Uterus (tissue), 4 donors: ENCODE measurements around the gene STK39. TPM values are rescaled to one million over a fixed set of nuclear protein-coding genes. Genes with fewer than 3 reads are reported as not detected.

ENCODE experiments used
- DNase-seq, 2 donors: peaks; one replicate each; pipeline ENCODE4 v3.0.0-alpha.2; 2019 to 2020
- H3K27ac ChIP-seq, 2 donors: fragments of 200-600 bp; sonication (generic); 1 replicate in 1 of 2; 2 replicates in 1 of 2; pipeline ENCODE4 v1.5.1; 2016 to 2018
- H3K27me3 ChIP-seq, 2 donors: fragments of 200-600 bp; sonication (generic); one replicate each; pipeline ENCODE4 v1.5.1; 2018 to 2019; ENCODE audit warnings: control low read depth in 1 of 2
- H3K36me3 ChIP-seq, 2 donors: fragments of 200-600 bp; sonication (generic); one replicate each; pipeline ENCODE4 v1.5.1; 2019; ENCODE audit warnings: control low read depth in 1 of 2
- H3K4me1 ChIP-seq, 2 donors: fragments of 200-600 bp; sonication (generic); one replicate each; pipeline ENCODE4 v1.5.1; 2018 to 2019; ENCODE audit warnings: control low read depth in 1 of 2
- H3K4me3 ChIP-seq, 2 donors: fragments of 200-600 bp; sonication (generic); 1 replicate in 1 of 2; 2 replicates in 1 of 2; pipeline ENCODE4 v1.5.1; 2018 to 2019; ENCODE audit warnings: mild to moderate bottlenecking in 1 of 2
- H3K9me3 ChIP-seq, 2 donors: fragments of 200-600 bp; sonication (generic); one replicate each; pipeline ENCODE4 v1.5.1; 2019; ENCODE audit warnings: control low read depth in 1 of 2
- POLR2A ChIP-seq, 2 donors: fragments of 450-650 bp; IDR thresholded peaks; one replicate each; pipeline ENCODE4 v1.6.1; 2016; ENCODE audit warnings: antibody characterized with exemption in 2 of 2, mild to moderate bottlenecking in 1 of 2, moderate library complexity in 1 of 2
- intact Hi-C: fragments of 100-400 bp; cut with DNase I; formaldehyde crosslinking; loops from one replicate; pipeline ENCODE4 v1.15.1; 2023; ENCODE audit warnings: low total_unique reads
- total RNA-seq, 4 donors: library from RNA; depleted of rRNA in 3 of 4; stranded (reverse); fragments of >200 nt in 3 of 4; gene quantifications; one replicate each; pipeline versions ENCODE4 v1.1.0 to v1.2.4, GENCODE V29; 2014 to 2023
- TF ChIP-seq, protein P1 (sequence below), 4 experiments: fragments of 200-600 bp in 2 of 4; fragments of 450-650 bp in 2 of 4; sonication (generic) in 2 of 4; IDR thresholded peaks; one replicate each; pipeline ENCODE4 v1.5.1; 2016 to 2019; ENCODE audit warnings: antibody characterized with exemption in 4 of 4, mild to moderate bottlenecking in 2 of 4, moderate library complexity in 1 of 4
- donor health status: DM: yes; HTN: yes; CAD: no.

The STK39 gene
- total RNA-seq, 4 donors from 2014 or later: 5.0 to 23.6 (median 9.8) TPM

DNA sequence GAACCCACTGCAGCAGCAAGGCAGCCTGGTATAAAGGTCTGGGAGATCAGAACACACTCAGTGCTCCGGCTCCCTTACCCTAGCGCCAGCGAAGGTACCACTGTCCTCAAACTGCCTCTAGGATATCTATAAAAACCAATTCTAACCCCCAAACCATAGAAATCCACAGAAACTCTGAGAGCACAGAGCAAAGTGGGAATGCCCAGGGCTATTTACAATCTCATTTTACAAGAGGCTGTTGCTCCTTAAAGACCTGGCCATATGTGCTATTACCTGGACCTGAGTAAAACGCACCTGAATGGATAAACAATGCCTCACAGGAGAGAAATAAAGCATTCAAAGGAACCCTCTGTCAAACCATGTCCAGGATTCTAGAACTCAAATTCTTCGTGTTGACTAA lies 4.3 kb downstream of the STK39 start:
- Histone ChIP-seq H3K9me3 (no peaks in the 10 kb centered on the region), H3K4me1 (no peaks in the 10 kb centered on the region)
- intact Hi-C loops: no loop called here

DNA sequence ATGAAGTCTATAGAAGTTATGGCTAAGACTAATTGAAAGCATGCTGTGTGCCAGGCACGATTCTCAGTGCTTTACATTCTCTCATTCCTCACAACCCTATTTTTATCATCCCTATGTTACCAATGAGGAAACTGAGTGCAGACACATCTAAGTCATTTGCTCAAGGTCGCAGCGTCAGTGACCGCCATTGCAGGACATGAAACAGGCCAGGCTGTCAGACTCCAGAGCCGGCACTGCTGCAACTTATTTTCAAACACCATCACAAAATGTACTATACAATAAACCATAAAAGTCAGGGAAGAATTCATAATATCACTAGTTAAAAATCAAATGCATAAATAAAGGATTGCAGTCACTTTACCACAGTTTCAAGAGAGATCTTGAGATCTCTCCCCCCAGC lies 5.6 kb downstream of the STK39 start:
- Histone ChIP-seq H3K9me3 (no peaks in the 10 kb centered on the region), H3K27ac (no peak overlapping the region), H3K4me1 (no peaks in the 10 kb centered on the region), H3K36me3 (no peaks in the 10 kb centered on the region), H3K27me3 (no peaks in the 10 kb centered on the region), H3K4me3 (no peak overlapping the region)
- DNase-seq: no peak
- intact Hi-C loops: no loop called here
- TF ChIP-seq, protein P1, sequence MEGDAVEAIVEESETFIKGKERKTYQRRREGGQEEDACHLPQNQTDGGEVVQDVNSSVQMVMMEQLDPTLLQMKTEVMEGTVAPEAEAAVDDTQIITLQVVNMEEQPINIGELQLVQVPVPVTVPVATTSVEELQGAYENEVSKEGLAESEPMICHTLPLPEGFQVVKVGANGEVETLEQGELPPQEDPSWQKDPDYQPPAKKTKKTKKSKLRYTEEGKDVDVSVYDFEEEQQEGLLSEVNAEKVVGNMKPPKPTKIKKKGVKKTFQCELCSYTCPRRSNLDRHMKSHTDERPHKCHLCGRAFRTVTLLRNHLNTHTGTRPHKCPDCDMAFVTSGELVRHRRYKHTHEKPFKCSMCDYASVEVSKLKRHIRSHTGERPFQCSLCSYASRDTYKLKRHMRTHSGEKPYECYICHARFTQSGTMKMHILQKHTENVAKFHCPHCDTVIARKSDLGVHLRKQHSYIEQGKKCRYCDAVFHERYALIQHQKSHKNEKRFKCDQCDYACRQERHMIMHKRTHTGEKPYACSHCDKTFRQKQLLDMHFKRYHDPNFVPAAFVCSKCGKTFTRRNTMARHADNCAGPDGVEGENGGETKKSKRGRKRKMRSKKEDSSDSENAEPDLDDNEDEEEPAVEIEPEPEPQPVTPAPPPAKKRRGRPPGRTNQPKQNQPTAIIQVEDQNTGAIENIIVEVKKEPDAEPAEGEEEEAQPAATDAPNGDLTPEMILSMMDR (IDR thresholded peaks at IDR 0.05): no peak
- TF ChIP-seq POLR2A (IDR thresholded peaks at IDR 0.05): no peak

More for the DNA sequence above, 4.3 kb downstream of the STK39 start:
- Histone ChIP-seq H3K27ac (no peak overlapping the region), H3K27me3 (no peaks in the 10 kb centered on the region), H3K4me3 (no peak overlapping the region), H3K36me3 (no peaks in the 10 kb centered on the region)
- no peak for TF ChIP-seq POLR2A (IDR thresholded peaks at IDR 0.05)
- TF ChIP-seq, protein P1 (IDR thresholded peaks at IDR 0.05): no peak
- DNase-seq: no peak

DNA sequence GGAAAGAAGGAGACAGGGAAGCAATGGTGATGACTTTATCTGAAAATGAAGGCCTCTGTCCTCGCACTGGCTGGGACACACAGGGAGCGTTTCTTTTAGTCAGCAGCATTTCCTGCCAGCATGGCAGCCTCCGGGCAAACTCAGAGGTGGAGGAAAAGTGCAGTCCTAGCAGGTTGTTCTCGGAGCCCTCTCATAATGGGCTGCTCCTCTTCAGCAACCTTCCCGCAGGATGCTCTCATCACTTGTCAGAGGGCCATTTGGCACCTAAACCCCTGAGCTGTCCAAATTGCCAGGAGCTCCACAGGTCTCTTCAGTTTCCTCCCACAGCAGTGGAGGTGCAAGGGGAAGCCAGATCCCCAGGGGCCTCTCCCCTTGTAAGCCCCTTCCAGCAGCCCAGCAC lies 6.2 kb downstream of the STK39 start:
- no peak overlapping the region for H3K27ac ChIP-seq
- peak in 1 of 2 donors; percentile 23 for DNase-seq
- no peaks in the 10 kb centered on the region for H3K4me1 ChIP-seq

DNA sequence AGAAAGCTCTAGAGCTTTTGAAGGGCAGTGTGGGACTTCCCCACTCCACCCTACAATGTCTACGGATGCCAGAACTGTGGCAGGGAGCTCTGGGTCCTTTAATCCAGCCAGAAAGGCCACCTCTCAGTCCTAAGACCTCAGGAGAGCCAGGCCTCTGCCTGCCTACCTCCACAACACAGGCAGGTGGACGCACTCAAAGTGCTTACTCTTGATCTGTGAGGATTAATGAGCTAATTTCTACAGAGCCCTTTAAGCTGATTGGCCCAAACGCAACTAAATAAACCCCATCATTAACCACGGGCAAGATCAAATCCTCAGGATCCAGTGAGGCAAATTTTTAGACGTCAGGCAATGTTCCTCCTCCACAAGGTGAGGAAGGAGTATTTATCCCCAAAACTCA lies 8.1 kb downstream of the STK39 start:
- TF ChIP-seq POLR2A (IDR thresholded peaks at IDR 0.05): no peak
- TF ChIP-seq, protein P1 (IDR thresholded peaks at IDR 0.05): no peak
- Histone ChIP-seq H3K27ac (no peak overlapping the region), H3K9me3 (no peaks in the 10 kb centered on the region), H3K36me3 (no peaks in the 10 kb centered on the region), H3K4me3 (no peak overlapping the region), H3K4me1 (no peaks in the 10 kb centered on the region), H3K27me3 (no peaks in the 10 kb centered on the region)
- DNase-seq: no peak
- intact Hi-C loops: no loop called here

More for the DNA sequence above, 6.2 kb downstream of the STK39 start:
- Histone ChIP-seq H3K36me3 (no peaks in the 10 kb centered on the region), H3K9me3 (no peaks in the 10 kb centered on the region), H3K27me3 (no peaks in the 10 kb centered on the region), H3K4me3 (no peak overlapping the region)
- intact Hi-C loops: no loop called here
- TF ChIP-seq, protein P1 (IDR thresholded peaks at IDR 0.05): no peak
- TF ChIP-seq POLR2A (IDR thresholded peaks at IDR 0.05): no peak

DNA sequence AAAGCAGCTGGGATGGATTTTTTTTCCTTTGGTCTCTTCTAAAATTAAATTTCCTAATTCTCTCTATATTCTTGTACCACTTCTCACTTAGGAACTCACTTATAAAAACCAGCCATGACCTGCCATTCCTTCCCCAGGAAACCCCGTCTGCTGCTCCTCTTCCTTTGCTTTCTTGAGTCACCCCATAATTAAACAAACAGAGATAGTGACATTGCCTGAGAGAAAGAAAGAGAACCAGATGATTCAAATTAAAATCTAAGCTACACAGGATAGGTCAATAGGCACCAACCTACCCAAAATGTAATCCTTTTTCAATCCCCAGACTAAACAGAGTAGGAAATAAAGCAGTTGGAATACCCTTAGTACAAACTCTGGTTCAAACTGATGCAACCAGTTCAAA lies 9.7 kb downstream of the STK39 start:
- Histone ChIP-seq H3K27ac (no peak overlapping the region), H3K4me3 (no peak overlapping the region), H3K4me1 (no peaks in the 10 kb centered on the region), H3K36me3 (no peaks in the 10 kb centered on the region), H3K27me3 (no peaks in the 10 kb centered on the region), H3K9me3 (no peaks in the 10 kb centered on the region)
- intact Hi-C loops: no loop called here
- no peak for DNase-seq
- TF ChIP-seq, protein P1 (IDR thresholded peaks at IDR 0.05): no peak
- no peak for TF ChIP-seq POLR2A (IDR thresholded peaks at IDR 0.05)
